HG02763 (cell line): ENCODE results near the gene DNASE1L1.
A peak's percentile ranks its signal among the peaks of the same experiment; 100 is the strongest.

Experiments
- ATAC-seq: cut with Tn5 transposase; IDR thresholded peaks from one replicate; pipeline ENCODE4 v1.9.1; 2021; ENCODE audit warnings: mild to moderate bottlenecking, moderate library complexity; ENCODE audit not compliant: unreplicated experiment

Gene DNASE1L1

GRCh38 chrX:154436983-154437752 is 28.1 kb upstream of the DNASE1L1 start, which contains the start of gene GDI1:
Gene GDI1 (plus strand): TSS chrX:154437154. CDS start chrX:154437255, 101 bp downstream.
- no peak for ATAC-seq

- no peak for ATAC-seq
Observed at GRCh38 chrX:154436374-154436982, 27.4 kb upstream of the DNASE1L1 start.

GRCh38 chrX:154435171-154435733 is 26.2 kb upstream of the DNASE1L1 start:
- no peak for ATAC-seq

GRCh38 chrX:154434394-154435168 is 25.5 kb upstream of the DNASE1L1 start:
- no peak for ATAC-seq

- no peak for ATAC-seq
Observed at GRCh38 chrX:154433605-154434004, 24.6 kb upstream of the DNASE1L1 start.

GRCh38 chrX:154432210-154432609 is 23.2 kb upstream of the DNASE1L1 start:
- no peak for ATAC-seq

GRCh38 chrX:154431341-154431740 is 22.3 kb upstream of the DNASE1L1 start:
- no peak for ATAC-seq

- no peak for ATAC-seq
Observed at GRCh38 chrX:154430916-154431315, 21.9 kb upstream of the DNASE1L1 start.

- no peak for ATAC-seq
Observed at GRCh38 chrX:154430479-154430878, 21.4 kb upstream of the DNASE1L1 start.

- no peak for ATAC-seq
Observed at GRCh38 chrX:154429711-154430110, 20.7 kb upstream of the DNASE1L1 start.

- ATAC-seq, result peak; percentile 95
Observed at GRCh38 chrX:154428176-154429171, 19.4 kb upstream of the DNASE1L1 start, which contains the start of gene ATP6AP1. Gene ATP6AP1 (plus strand): TSS chrX:154428677. CDS start chrX:154428693, 16 bp downstream.

- ATAC-seq, result no peak
Observed at GRCh38 chrX:154426916-154427770, 18.1 kb upstream of the DNASE1L1 start.

GRCh38 chrX:154420402-154420756 is 11.3 kb upstream of the DNASE1L1 start:
- no peak for ATAC-seq

- ATAC-seq, result no peak
Observed at GRCh38 chrX:154419688-154420401, 10.8 kb upstream of the DNASE1L1 start.

- no peak for ATAC-seq
Observed at GRCh38 chrX:154419189-154419588, 10.1 kb upstream of the DNASE1L1 start.

GRCh38 chrX:154417157-154417556 is 8.1 kb upstream of the DNASE1L1 start:
- no peak for ATAC-seq

- no peak for ATAC-seq
Observed at GRCh38 chrX:154413142-154413541, 4.1 kb upstream of the DNASE1L1 start.

- ATAC-seq, result no peak
Observed at GRCh38 chrX:154412468-154412867, 3.4 kb upstream of the DNASE1L1 start.

- peak; percentile 54 for ATAC-seq
Observed at GRCh38 chrX:154411981-154412340, 2.9 kb upstream of the DNASE1L1 start.
